DMS79 (cell line): ENCODE measurements around the gene CYP2C19.
"Not testable (repeated sequence)": the region's sequence is repeated elsewhere in the genome, so short reads cannot be mapped to it uniquely, and the experiment has no call there.

Experiments
- DNase-seq: peaks from one replicate; lab custom pipeline; 2025; lab: John Stamatoyannopoulos, UW

The CYP2C19 gene

DNA sequence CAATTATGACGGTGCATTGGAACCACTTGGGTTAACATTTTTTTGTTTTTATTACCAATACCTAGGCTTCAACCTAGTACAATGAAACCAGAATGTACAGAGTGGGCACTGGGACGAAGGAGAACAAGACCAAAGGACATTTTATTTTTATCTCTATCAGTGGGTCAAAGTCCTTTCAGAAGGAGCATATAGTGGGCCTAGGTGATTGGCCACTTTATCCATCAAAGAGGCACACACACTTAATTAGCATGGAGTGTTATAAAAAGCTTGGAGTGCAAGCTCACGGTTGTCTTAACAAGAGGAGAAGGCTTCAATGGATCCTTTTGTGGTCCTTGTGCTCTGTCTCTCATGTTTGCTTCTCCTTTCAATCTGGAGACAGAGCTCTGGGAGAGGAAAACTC is at the start of gene CYP2C19:
Gene CYP2C19, plus strand, starts transcription at position 289 of the 400 bp plus-strand sequence. Its CDS starts 25 bp downstream, at position 314.
- DNase-seq: no peak

DNA sequence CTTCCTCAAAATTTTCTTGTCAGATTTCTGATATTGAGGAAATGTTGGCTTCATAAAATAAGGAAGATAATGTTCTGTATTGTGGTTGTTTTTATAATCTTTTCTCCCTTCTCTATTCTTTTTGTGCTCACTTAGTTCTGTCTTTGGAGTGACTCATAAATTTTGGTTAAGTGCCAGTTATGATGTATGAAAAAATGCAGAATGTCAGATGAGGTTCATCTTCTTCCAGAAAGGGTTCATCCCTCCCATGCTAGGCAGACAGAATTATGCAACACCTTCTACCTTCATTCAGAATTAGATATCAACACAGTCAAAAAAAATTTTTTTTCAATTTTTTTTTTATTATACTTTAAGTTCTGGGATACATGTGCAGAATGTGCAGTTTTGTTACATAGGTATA is 36.6 kb upstream of the CYP2C19 start:
- no peak for DNase-seq

DNA sequence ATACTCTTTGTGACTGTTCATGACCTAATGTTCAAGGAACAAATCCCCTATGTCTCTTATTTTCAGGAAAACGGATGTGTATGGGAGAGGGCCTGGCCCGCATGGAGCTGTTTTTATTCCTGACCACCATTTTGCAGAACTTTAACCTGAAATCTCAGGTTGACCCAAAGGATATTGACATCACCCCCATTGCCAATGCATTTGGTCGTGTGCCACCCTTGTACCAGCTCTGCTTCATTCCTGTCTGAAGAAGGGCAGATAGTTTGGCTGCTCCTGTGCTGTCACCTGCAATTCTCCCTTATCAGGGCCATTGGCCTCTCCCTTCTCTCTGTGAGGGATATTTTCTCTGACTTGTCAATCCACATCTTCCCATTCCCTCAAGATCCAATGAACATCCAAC is 27.3 kb upstream of the CYP2C19 start:
- no peak for DNase-seq

DNA sequence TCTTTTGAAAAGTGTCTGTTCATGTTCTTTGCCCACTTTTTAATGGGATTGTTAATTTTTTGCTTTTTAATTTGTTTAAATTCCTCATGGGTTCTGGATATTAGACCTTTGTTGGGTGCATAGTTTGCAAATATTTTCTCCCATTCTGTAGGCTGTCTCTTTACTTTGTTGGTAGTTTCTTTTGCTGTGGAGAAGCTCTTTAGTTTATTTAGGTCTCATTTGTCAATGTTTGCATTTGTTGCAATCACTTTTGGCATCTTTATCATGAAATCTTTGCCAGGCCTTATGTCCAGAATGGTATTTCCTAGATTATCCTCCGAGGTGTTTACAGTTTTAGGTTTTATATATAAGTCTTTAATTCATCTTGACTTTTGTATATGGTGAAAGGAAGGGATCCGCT is 23.9 kb upstream of the CYP2C19 start:
- no peak for DNase-seq

DNA sequence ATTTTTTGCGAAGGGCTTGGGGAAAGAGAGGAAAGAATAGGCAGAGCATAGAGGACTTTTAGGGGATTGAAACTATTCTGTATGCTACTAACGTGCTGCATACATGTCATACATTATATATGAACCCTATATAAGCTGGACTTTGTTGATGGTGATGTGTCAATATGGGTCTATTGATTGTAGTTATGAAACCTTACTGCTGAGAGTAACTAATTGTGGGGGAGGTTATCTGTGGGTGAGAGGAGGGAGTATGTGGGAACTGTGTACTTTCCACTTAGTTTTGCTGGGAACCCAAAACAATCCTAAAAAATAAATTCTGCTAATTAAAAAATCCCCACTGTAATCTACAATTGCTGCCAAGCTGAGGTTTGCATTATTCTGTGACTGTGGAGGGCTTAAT is 15.3 kb upstream of the CYP2C19 start:
- DNase-seq: no peak

DNA sequence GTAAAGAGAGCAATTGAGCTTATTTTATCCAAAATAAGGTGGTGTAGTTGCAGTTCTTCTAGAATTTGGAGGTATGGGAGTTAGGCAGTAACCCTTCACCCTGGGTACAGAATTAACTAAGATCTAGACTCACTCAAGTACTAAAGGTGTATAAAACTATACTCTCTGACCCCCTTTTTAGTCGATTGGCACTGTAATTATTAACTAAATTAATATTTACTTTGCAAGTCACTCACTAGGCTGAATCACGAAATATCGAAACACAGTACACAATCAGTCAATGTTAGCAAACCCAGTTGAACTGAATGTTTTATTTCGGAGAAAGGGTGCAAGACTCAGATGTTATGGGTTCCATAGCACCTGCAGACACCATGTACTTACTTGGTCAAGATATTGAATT is 14.6 kb upstream of the CYP2C19 start:
- no peak for DNase-seq

DNA sequence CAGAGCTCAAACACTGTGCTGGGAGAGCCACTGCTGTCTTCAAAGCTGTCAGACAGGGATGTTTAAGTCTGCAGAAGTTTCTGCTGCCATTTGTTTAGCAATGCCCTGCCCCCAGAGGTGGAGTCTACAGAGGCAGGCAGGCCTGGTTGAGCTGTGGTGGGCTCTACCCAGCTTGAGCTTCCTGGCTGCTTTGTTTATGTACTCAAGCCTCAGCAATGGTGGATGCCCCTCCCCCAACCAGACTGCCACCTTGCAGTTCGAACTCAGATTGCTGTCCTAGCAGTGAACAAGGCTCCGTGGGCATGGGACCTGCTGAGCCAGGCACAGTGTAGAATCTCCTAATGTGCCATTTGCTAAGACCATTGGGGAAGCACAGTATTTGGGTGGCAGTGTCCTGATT is 4.6 kb upstream of the CYP2C19 start:
- no peak for DNase-seq

DNA sequence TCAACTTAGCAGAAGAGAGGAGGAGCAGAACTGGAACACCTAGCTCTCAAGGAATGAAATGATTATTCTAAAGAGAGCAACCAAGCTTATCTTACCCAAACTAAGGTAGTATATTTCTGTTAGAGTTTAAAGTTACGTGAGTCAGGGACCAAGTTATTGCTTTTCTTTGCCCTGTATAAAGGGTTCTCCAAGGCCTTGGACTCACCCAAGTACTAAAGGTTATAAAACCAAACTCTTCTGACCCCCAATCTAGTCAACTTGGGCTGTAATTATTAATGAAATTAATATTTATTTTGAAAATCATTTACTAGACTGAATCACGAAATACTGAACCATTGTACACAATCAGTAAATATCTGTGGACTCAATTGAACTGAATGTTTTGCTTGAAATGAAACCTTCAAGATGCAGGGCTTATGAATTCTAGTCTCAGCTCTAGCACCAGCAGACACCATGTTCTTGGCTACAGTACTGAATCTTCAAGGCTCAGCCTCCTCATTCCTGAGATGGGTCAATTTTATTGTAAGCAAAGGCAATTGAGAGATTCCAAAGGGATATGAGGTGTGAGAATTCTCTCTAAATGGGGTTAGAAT is 1.8 kb upstream of the CYP2C19 start:
- no peak for DNase-seq

DNA sequence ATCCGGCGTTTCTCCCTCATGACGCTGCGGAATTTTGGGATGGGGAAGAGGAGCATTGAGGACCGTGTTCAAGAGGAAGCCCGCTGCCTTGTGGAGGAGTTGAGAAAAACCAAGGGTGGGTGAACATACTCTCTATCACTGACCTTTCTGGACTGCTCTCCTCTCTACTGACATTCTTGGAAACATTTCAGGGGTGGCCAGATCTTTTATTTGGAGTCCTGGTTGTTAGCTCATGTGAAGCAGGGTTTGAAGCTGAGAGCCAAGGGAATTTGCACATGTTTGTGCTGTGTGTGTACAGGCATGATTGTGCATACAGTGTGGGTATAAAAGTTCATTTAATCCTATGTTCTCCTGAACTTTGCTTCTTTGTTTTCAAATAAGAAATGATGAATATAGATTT is 12.9 kb downstream of the CYP2C19 start:
- not testable (repeated sequence) for DNase-seq

DNA sequence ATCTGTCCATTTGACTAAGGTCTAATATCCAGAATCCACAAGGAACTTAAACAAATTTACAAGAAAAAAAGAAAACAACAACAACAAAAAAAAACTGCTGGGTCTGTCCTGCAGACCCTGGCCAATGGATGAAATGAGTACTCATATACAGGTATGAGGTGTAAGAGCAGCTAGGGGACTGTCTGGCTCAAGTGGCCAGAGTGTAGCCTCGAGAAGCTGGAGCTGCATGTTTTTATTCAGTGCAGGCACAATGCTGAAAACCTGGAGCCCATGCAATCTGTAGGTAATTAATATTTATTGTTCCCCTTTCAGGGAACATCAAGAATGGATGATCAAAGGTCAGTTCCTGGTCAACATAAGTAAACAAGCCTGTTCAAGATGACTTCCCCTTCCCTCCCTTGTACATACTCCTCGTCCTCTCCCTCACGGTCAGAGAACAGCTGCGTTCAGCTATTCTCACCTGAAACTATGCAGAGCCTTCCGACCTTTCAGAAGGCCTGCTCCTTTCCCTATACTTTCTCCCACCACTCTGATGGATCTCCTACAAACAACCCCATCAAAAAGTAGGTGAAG is 15.5 kb downstream of the CYP2C19 start:
- no peak for DNase-seq

DNA sequence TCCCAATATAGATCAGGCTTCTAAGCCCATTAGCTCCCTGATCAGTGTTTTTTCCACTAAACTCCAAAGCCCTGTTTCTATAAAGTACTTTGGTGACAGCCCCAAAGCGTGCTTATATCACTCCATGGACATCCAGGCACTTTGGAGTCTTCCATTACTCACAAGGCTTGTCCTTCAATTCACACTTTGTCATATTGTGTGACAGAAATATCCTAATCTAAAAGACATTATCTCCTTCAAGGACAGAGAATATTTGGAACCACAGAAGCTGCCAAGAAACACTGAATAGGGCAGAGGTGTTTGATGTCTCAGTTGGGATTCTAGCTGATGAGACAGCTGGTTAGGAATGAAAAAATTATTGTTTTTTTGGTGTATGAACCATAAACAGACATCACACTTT is 18.4 kb downstream of the CYP2C19 start:
- DNase-seq: no peak

DNA sequence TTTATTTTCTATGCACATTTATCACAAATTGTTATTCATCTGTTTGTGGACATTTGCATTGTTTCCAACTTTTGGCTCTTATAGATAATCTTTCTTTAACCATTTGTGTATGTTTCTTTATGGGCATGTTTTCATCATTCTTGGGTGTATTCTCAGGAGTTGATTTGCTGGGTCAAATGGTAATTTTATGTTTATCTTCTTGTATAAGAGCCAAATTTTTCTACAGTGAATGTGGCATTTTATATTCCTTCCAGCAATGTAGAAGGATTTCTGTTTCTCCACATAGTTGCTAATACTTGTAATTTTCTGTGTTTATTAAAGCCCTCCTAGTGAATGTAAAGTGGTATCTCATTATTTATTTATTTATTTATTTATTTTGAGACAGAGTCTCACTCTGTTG is 21.8 kb downstream of the CYP2C19 start:
- DNase-seq: no peak

DNA sequence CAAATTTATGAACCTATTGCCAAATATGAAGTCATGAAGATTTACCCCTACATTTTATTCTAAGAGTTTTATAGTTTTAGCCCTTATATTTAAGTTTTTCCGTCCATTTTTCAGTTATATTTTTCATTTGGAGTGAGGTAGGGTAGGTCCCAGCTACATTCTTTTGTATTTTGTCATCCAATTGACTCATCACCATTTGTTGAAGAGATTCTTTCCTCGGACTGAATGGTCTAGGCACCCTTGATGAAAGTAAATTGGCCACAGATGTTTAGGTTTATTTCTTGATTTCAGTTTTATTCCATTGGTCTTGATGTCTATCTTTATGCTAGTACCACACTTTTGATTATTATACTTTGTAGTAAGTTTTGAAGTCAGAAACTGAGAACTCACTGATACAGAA is 22.7 kb downstream of the CYP2C19 start:
- DNase-seq: no peak

DNA sequence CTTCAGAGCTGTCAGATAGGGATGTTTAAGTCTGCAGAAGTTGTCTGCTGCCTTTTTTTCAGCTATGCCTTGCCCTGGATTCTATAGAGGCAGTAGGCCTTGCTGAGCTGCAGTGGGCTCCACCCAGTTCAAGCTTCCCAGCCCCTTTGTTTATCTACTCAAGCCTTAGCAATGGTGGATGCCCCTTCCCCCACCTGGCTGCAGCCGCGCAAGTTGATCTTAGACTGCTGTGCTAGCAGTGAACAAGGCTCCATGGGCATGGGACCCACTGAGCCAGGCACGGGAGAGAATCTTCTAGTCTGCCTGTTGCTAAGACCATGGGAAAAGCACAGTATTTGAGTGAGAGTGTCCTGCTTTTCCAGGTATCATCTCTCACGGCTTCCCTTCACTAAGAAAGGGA is 38.1 kb downstream of the CYP2C19 start:
- not testable (repeated sequence) for DNase-seq

DNA sequence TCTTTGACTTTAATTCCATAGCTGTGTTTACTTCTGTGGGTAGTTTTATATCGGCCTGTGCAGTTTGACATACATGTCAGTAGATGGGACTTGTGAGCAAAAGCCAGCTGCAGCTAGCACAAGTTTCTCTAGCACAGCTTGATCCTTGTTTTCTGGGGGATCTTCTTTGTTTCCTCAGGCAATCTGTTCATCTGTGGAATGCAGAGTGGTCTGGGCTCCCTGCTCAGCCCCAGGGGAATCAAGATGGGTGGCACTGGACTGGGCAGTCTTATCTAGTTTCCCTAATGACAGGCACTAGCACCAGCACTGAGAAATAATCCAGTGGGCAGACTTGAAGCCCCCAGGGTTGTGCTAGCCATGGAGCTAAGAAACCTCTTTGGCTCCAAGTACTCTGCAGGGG is 40.8 kb downstream of the CYP2C19 start:
- DNase-seq: no peak

DNA sequence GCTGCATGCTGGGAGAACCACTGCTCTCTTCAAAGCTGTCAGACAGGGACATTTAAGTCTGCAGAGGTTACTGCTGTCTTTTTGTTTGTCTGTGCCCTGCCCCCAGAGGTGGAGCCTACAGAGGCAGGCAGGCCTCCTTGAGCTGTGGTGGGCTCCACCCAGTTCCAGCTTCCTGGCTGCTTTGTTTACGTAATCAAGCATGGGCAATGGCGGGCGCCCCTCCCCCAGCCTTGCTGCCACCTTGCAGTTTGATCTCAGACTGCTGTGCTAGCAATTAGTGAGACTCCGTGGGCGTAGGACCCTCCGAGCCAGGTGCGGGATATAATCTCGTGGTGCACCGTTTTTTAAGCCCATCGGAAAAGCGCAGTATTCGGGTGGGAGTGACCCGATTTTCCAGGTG is 67.5 kb downstream of the CYP2C19 start:
- DNase-seq: not testable (repeated sequence)

DNA sequence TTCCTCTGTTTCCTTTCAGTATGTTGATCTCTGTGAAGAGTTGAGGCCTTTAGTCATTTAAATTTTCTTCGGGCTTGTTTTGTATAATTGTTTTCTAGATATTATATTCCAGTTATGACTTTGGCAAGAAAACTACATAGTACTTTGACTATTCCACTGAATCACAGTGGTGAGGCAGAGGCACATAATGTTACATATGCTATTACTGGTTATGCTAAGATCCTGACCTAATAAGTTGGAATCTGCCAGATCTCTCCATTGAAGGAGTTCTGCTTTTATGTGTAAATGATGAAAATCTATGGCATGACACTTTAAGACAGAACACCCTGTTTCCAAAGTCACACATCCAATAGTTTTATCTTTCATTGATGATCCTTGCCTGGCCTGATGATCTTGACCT is 83.7 kb downstream of the CYP2C19 start:
- DNase-seq: no peak

DNA sequence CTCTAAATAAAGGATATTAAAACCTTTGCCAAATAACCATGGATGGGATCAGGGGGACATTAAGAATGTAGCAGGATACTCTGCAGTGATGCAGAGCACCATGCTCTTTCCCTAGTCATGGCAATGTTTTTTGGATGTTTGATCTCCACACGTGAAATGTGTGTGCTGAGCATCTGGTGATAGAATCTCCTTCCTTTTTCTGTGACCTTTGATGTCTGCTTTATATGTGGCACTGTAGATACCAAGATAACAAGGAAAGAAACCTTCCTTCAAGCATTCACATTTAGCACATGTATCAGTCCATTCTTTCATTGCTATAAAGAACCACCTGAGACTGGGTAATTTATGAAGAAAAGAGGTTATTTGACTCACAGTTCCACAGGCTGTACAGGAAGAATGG is 88.3 kb downstream of the CYP2C19 start:
- DNase-seq: no peak

DNA sequence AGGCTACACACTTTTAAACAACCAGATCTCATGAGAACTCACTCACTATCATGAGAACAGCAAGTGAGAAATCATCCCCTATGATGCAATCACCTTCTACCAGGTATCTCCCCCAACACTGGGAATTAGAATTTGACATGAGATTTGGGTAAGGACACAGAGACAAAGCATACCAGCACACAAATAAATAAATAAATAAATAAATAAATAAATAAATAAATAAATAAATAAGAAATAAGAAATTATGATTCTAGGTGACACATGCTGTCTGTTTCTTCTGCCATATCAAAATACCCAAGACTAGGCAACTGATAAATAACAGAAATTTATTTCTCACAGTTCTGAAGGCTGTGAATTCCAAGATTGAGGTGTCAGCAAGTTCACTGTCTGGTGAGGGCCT is 88.8 kb downstream of the CYP2C19 start:
- no peak for DNase-seq

DNA sequence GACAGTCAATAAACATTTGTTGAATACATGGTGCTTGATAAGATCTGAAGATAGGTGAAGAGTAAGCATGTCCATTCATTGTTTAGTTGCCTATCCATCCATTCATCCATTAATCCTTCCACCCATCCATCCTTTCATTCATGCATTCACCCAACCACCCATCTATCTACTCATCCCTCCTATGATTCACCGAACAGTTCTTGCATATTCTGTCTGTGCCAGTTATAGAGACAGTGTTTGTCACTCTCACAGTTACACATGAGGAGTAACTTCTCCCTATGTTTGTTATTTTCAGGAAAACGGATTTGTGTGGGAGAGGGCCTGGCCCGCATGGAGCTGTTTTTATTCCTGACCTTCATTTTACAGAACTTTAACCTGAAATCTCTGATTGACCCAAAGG is 90.0 kb downstream of the CYP2C19 start:
- DNase-seq: no peak

DNA sequence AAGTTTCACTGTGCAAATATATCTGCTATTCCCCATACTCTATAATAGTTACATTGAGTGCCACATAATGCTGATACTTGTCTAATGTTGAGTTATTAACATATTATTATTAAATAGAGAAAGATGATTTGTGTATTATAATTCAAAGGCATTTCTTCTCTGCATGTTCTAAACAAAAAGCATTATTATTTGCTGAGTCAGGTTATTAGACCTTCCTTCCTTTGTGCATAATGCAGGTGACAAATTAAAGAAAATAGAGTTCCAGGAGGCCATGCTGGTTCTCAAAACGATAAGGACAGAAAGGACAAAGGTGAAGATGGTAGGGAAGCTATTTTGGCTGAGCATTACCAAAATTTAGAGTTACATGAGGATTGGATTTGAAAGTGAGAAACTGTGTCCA is 90.6 kb downstream of the CYP2C19 start:
- DNase-seq: no peak

DNA sequence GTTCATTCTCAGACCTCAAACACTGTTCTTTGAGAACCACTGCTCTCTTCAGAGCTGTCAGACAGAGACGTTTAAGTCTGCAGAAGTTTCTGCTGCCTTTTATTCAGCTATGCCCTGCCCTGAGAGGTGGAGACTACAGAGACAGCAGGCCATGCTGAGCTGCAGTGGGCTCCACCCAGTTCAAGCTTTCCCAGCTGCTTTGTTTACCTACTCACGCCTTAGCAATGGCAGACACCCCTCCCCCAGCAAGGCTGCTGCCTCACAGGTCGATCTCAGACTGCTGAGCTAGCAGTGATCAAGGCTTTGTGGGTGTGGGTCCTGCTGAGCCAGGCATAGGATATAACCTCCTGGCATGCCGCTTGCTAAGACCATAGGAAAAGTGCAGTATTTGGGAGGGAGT is 95.5 kb downstream of the CYP2C19 start:
- no peak for DNase-seq

DNA sequence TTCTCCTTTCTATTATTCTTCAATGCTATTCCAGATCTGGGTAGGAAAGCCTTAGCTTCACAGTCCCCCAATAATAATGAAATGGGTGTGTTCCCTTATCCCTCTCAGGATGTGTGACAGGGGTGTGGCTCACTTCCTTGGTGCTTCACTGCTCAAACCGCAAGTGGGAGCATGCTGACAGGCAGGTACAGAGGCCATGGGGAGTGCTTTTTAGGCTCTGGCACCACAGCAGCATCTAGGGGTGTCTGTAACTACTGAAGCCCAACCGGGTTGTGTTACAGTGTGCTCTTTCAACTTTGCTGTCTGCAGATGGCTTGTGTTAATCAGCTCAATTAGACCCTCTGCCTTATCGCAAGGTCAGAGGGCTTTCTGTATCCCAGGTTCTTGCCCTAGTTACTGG is 96.6 kb downstream of the CYP2C19 start:
- DNase-seq: no peak

DNA sequence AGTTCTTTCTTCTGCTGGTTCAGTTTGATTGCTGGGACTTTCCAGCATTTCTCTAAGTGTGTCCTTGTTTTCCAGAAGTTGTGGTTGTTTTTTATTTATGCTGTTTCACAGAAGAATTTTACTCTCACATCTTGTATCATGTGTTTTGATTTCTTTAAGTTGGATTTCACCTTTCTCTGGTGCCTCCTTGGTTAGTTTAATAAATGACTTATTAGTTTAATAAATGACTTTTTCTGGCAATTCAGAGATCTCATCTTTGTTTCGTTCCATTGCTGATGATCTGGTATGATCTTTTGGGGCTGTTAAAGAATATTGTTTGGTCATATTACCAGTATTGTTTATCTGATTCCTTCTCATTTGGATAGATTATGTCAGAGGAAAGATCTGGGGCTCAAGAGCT is 116.2 kb downstream of the CYP2C19 start:
- DNase-seq: no peak
